ENCODE results near the gene UBA3. TPM values are rescaled to one million over a fixed set of nuclear protein-coding genes. Genes with fewer than 3 reads are reported as not detected.

Gene UBA3
- total RNA-seq, 2 donors from 2014 or later = 36.1 to 69.4 TPM

DNA sequence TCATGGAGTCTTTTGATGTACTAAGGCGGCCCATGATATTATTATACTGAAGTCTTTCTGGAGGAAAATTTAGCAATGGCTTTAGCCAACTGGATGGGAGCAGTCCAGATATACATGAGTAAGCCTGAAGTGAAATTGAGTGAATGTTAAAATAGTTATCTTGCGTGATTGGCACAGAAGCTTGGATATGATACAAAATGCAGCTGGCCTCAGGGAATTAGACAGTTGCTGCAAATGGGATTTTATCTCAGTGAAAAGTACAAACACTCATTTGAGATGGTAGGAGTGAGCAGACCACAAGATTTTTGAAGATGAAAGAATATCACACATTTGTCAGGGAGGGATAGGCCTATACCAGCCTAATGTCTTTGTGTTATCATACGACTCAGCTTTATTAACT, 33.4 kb upstream of the UBA3 start:
- peaks cover 0 to 13% of the 10 kb centered on the region in 2 donors for H3K4me1 ChIP-seq (ENCODE audit: control insufficient read depth in 1 of 2, low read depth in 2 of 2)
- no peak for ATAC-seq (ENCODE audit: insufficient number of reproducible peaks, low FRiP score, low read depth)
- H3K27ac ChIP-seq = no peak overlapping the region

DNA sequence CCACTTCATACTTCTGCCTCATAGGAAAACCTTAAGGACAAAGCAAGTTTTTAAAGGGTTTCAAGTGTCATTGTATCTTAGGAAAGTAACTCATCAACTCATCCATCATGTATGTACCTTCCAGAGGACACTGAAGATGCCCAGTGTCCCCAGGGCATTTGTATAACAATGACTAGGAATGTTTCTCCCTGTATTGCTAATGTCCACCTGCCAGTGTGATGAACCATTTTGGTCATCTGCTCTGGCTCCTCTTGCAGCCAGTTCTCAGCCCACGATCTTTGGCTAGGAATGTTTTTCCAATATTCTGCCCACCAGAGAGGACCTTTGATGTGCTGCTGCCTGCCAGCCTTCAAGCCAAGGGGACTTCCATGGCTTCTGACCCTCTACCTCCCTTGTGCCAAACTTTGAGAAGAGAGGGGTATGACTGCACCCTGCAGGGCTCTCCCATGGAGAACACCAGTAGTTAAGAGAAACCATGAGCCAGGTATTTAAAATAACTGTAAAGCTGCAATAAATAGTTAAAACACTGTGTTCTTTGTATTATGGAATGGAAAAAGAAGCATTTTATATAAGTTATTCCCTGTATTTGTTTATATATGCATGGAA, 30.9 kb upstream of the UBA3 start:
- ATAC-seq (ENCODE audit: insufficient number of reproducible peaks, low FRiP score, low read depth) = no peak
- peaks cover 0 to 16% of the 10 kb centered on the region in 2 donors for H3K4me1 ChIP-seq (ENCODE audit: control insufficient read depth in 1 of 2, low read depth in 2 of 2)
- H3K27me3 ChIP-seq (replicated peaks; ENCODE audit: insufficient read depth) = no peaks in the 10 kb centered on the region
- DNase-seq (ENCODE audit: low spot score) = no peak
- no peak overlapping the region for H3K27ac ChIP-seq
- TF ChIP-seq, protein P1, sequence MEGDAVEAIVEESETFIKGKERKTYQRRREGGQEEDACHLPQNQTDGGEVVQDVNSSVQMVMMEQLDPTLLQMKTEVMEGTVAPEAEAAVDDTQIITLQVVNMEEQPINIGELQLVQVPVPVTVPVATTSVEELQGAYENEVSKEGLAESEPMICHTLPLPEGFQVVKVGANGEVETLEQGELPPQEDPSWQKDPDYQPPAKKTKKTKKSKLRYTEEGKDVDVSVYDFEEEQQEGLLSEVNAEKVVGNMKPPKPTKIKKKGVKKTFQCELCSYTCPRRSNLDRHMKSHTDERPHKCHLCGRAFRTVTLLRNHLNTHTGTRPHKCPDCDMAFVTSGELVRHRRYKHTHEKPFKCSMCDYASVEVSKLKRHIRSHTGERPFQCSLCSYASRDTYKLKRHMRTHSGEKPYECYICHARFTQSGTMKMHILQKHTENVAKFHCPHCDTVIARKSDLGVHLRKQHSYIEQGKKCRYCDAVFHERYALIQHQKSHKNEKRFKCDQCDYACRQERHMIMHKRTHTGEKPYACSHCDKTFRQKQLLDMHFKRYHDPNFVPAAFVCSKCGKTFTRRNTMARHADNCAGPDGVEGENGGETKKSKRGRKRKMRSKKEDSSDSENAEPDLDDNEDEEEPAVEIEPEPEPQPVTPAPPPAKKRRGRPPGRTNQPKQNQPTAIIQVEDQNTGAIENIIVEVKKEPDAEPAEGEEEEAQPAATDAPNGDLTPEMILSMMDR (IDR thresholded peaks at IDR 0.05) = no peak
- H3K9me3 ChIP-seq = no peaks in the 10 kb centered on the region
- H3K4me3 ChIP-seq = no peak overlapping the region
- no peaks in the 10 kb centered on the region for H3K36me3 ChIP-seq

More for the DNA sequence above, 33.4 kb upstream of the UBA3 start:
- H3K4me3 ChIP-seq = no peak overlapping the region
- H3K27me3 ChIP-seq (replicated peaks; ENCODE audit: insufficient read depth) = no peaks in the 10 kb centered on the region
- DNase-seq (ENCODE audit: low spot score) = no peak
- TF ChIP-seq, protein P1 (IDR thresholded peaks at IDR 0.05) = no peak
- no peaks in the 10 kb centered on the region for H3K9me3 ChIP-seq
- no peaks in the 10 kb centered on the region for H3K36me3 ChIP-seq

DNA sequence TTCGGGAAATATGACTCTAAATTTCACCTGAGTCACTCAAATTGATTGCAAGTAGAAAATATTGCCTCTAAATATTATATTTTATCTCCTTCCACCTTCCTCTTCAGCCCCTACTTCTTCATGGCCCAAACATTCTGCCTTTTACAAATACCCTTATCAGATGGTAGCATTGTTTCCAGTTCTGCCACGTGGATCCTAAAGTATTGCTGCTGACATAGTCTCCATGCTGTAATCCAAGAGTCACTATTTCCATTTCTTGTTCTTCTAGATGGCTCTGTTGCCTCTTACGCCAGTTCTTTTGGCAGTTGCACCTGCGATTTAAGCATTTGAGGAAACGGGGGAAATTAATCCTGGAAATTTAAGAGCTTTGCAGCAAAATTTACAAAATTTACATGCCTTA, 28.6 kb upstream of the UBA3 start:
- Histone ChIP-seq H3K36me3 (peaks cover 8% of the 10 kb centered on the region), H3K9me3 (no peaks in the 10 kb centered on the region), H3K27me3 (replicated peaks; ENCODE audit: insufficient read depth) (no peaks in the 10 kb centered on the region), H3K4me1 (ENCODE audit: control insufficient read depth in 1 of 2, low read depth in 2 of 2) (peaks cover 0 to 23% of the 10 kb centered on the region in 2 donors), H3K27ac (no peak overlapping the region), H3K4me3 (no peak overlapping the region)
- ATAC-seq (ENCODE audit: insufficient number of reproducible peaks, low FRiP score, low read depth) (no peak), DNase-seq (ENCODE audit: low spot score) (no peak)
- TF ChIP-seq, protein P1 (IDR thresholded peaks at IDR 0.05) = no peak

DNA sequence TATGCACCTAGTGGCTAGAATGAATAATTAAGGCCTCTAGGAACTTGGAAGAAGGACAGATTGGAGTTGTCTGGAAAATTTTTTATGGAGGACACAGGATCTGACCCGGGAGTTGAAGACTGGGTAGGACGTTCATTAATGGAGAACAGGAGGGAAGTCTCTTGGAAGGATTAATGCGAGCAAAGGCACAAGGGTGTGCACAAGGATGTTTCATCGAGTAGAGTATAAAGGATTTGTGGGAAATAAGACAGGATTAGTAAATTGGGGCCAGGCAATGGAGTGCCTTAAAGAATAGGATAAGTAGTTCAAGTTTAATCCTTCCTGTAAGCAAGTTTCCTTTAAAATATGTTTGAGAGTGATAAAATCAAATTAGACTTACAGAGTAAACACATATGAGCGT, 27.7 kb upstream of the UBA3 start:
- Histone ChIP-seq H3K4me1 (ENCODE audit: control insufficient read depth in 1 of 2, low read depth in 2 of 2) (peaks cover 0 to 23% of the 10 kb centered on the region in 2 donors), H3K4me3 (no peak overlapping the region), H3K9me3 (no peaks in the 10 kb centered on the region), H3K27me3 (replicated peaks; ENCODE audit: insufficient read depth) (no peaks in the 10 kb centered on the region), H3K27ac (no peak overlapping the region), H3K36me3 (peaks cover 8% of the 10 kb centered on the region)
- DNase-seq (ENCODE audit: low spot score) (no peak), ATAC-seq (ENCODE audit: insufficient number of reproducible peaks, low FRiP score, low read depth) (no peak)
- TF ChIP-seq, protein P1 (IDR thresholded peaks at IDR 0.05) = no peak

DNA sequence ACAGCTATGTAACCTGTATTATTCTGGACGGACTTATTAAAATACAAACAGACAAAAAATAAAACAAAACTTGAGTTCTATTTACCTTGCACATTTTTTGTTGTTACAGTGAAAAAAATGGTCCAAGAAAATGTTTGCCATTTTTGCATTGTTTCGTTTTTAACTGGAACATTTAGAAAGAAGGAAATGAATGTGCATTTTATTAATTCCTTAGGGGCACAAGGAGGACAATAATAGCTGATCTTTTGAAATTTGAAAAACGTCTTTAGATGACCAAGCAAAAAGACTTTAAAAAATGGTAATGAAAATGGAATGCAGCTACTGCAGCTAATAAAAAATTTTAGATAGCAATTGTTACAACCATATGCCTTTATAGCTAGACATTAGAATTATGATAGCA, 25.2 kb upstream of the UBA3 start:
- Histone ChIP-seq H3K4me3 (no peak overlapping the region), H3K27ac (no peak overlapping the region), H3K27me3 (replicated peaks; ENCODE audit: insufficient read depth) (no peaks in the 10 kb centered on the region), H3K9me3 (no peaks in the 10 kb centered on the region), H3K36me3 (peaks cover 14% of the 10 kb centered on the region), H3K4me1 (ENCODE audit: control insufficient read depth in 1 of 2, low read depth in 2 of 2) (peaks cover 0 to 35% of the 10 kb centered on the region in 2 donors)
- TF ChIP-seq, protein P1 (IDR thresholded peaks at IDR 0.05) = no peak
- DNase-seq (ENCODE audit: low spot score) (no peak), ATAC-seq (ENCODE audit: insufficient number of reproducible peaks, low FRiP score, low read depth) (no peak)
